Endothelial cell of umbilical vein (primary cell): ENCODE data around the gene C4orf54. TPM values are rescaled to one million over a fixed set of nuclear protein-coding genes. Genes with fewer than 3 reads are reported as not detected.

ENCODE experiments used
- BruUV-seq: library from RNA; stranded (reverse); fragments of 400-500 nt; replicated peaks from 2 replicates; lab custom pipeline; 2021; lab: Mats Ljungman, UMichigan
- CTCF ChIA-PET: fragments of 300-600, 350-600 bp; sonication (Branson Sonifier 250); formaldehyde crosslinking; loops from one replicate; lab custom pipeline; 2021; ENCODE audit warnings: antibody characterized with exemption, inconsistent platforms; lab: Charles Lee
- POLR2A ChIA-PET: fragments of 300-600, 350-600 bp; sonication (Branson Sonifier 250); formaldehyde crosslinking; loops from one replicate; lab custom pipeline; 2021; ENCODE audit warnings: antibody characterized with exemption, inconsistent platforms; lab: Charles Lee
- DNase-seq: peaks from one replicate; pipeline ENCODE4 v3.0.0-alpha.2; 2011; ENCODE audit warnings: low read depth, low spot score
- FAIRE-seq: peaks from 2 replicates; lab custom pipeline; 2011; peaks lifted over from hg19 to GRCh38; lab: Jason Lieb, UNC
- H2AFZ ChIP-seq: 2 replicates; pipeline ENCODE4 v1.6.0; 2012; ENCODE audit warnings: low read depth, low read length, control low read depth, inconsistent platforms
- H3K27ac ChIP-seq: 2 replicates; pipeline ENCODE4 v1.5.1; 2011; ENCODE audit warnings: low read depth, mild to moderate bottlenecking, control low read depth, low read length, moderate library complexity; ENCODE audit not compliant: insufficient read depth
- H3K27me3 ChIP-seq, 2 experiments: 2 replicates each; pipeline versions ENCODE4 v1.6.0 to v1.6.1; 2011; ENCODE audit warnings: low read length in 2 of 2, mixed read lengths in 1 of 2; ENCODE audit not compliant: control insufficient read depth in 2 of 2, insufficient read depth in 2 of 2
- H3K36me3 ChIP-seq, 2 experiments: 2 replicates in 1 of 2; 3 replicates in 1 of 2; pipeline ENCODE4 v1.5.1; 2011; ENCODE audit warnings: low read length in 2 of 2, mild to moderate bottlenecking in 1 of 2, moderate library complexity in 1 of 2; ENCODE audit not compliant: control insufficient read depth in 2 of 2, insufficient read depth in 2 of 2; ENCODE audit errors: extremely low read depth in 1 of 2
- H3K4me1 ChIP-seq: 3 replicates; pipeline ENCODE4 v1.5.1; 2011; ENCODE audit warnings: mild to moderate bottlenecking, low read length; ENCODE audit not compliant: control insufficient read depth, insufficient read depth; ENCODE audit errors: extremely low read depth
- H3K4me2 ChIP-seq: 2 replicates; pipeline ENCODE4 v1.6.1; 2011; ENCODE audit warnings: low read length, control low read depth, mixed read lengths; ENCODE audit not compliant: insufficient read depth
- H3K4me3 ChIP-seq, 3 experiments: fragments of 200-600 bp in 1 of 3; sonication (generic), shearing (Covaris generic) in 1 of 3; replicated peaks in 1 of 3; 2 replicates each; pipeline ENCODE4 v1.5.1; 2011 to 2016; ENCODE audit warnings: control low read depth in 3 of 3, low read length in 3 of 3, mild to moderate bottlenecking in 2 of 3, inconsistent platforms in 1 of 3, low read depth in 1 of 3, moderate library complexity in 1 of 3; ENCODE audit not compliant: insufficient read depth in 1 of 3
- H3K79me2 ChIP-seq: 2 replicates; pipeline ENCODE4 v1.6.0; 2012; ENCODE audit warnings: low read length, inconsistent platforms; ENCODE audit not compliant: control insufficient read depth, insufficient read depth
- H3K9ac ChIP-seq: replicated peaks from 2 replicates; pipeline ENCODE3; 2011; ENCODE audit warnings: low read length, control low read depth; ENCODE audit not compliant: insufficient read depth; ENCODE audit errors: extremely low read depth
- H3K9me1 ChIP-seq: replicated peaks from 3 replicates; pipeline ENCODE4 v1.6.0; 2011; ENCODE audit warnings: mild to moderate bottlenecking, low read length; ENCODE audit not compliant: control insufficient read depth, insufficient read depth; ENCODE audit errors: extremely low read depth
- H3K9me3 ChIP-seq: replicated peaks from 2 replicates; pipeline ENCODE4 v1.5.1; 2012; ENCODE audit warnings: low read length, inconsistent platforms; ENCODE audit not compliant: control insufficient read depth, insufficient read depth
- H4K20me1 ChIP-seq: replicated peaks from 2 replicates; pipeline ENCODE3; 2011; ENCODE audit warnings: mild to moderate bottlenecking, low read length; ENCODE audit not compliant: control insufficient read depth, insufficient read depth; ENCODE audit errors: extremely low read depth
- CTCF ChIP-seq, 2 donors: IDR thresholded peaks; 1 replicate in 1 of 2; 2 replicates in 1 of 2; pipeline ENCODE4 v1.5.1; 2011; ENCODE audit warnings: low read length in 2 of 2, mild to moderate bottlenecking in 2 of 2, moderate library complexity in 2 of 2, control low read depth in 1 of 2, inconsistent platforms in 1 of 2, low read depth in 1 of 2; ENCODE audit not compliant: insufficient read depth in 1 of 2; ENCODE audit errors: extremely low read depth in 1 of 2
- EZH2 ChIP-seq: IDR thresholded peaks from 2 replicates; pipeline ENCODE4 v1.6.1; 2012; ENCODE audit warnings: borderline replicate concordance, low read depth, mild to moderate bottlenecking, moderate library complexity, low read length, inconsistent platforms; ENCODE audit not compliant: severe bottlenecking
- FOS ChIP-seq: IDR thresholded peaks from 2 replicates; pipeline ENCODE4 v1.6.1; 2011; ENCODE audit warnings: mild to moderate bottlenecking, low read length, moderate library complexity, borderline replicate concordance; ENCODE audit not compliant: insufficient read depth
- GATA2 ChIP-seq: IDR thresholded peaks from 2 replicates; pipeline ENCODE4 v1.7.0; 2011; ENCODE audit warnings: low read depth, mild to moderate bottlenecking, moderate library complexity, mixed read lengths, low read length; ENCODE audit not compliant: insufficient read length, insufficient read depth
- JUN ChIP-seq: IDR thresholded peaks from 2 replicates; pipeline ENCODE4 v1.6.1; 2011; ENCODE audit warnings: borderline replicate concordance, low read depth; ENCODE audit not compliant: insufficient read length, insufficient read depth
- MAX ChIP-seq: IDR thresholded peaks from 2 replicates; pipeline ENCODE4 v1.6.1; 2011; ENCODE audit not compliant: insufficient read depth, insufficient read length
- MYC ChIP-seq: IDR thresholded peaks from one replicate; pipeline ENCODE4 v1.6.1; 2011; ENCODE audit warnings: mild to moderate bottlenecking, low read depth, low read length
- POLR2A ChIP-seq: IDR thresholded peaks from 2 replicates; pipeline ENCODE4 v1.6.1; 2012; ENCODE audit warnings: low read depth, mild to moderate bottlenecking, control low read depth, low read length
- POLR2AphosphoS5 ChIP-seq: IDR thresholded peaks from 2 replicates; pipeline ENCODE4 v1.6.1; 2012; ENCODE audit warnings: low read depth, mild to moderate bottlenecking, control low read depth, low read length, moderate library complexity; ENCODE audit not compliant: insufficient read depth
- dilution Hi-C: fragments of 300-500 bp; cut with MboI; formaldehyde crosslinking; loops from one replicate; pipeline ENCODE4 v1.15.0; 2019; ENCODE audit warnings: low sequenced_read_pairs; ENCODE audit not compliant: extremely low pct_ligation_motif_present
- intact Hi-C: fragments of 100-400 bp; cut with micrococcal nuclease; formaldehyde crosslinking; loops from one replicate; pipeline ENCODE4 v1.10.0; 2022
- polyA plus RNA-seq, 4 experiments: library from polyadenylated mRNA; depleted of rRNA in 3 of 4; stranded (reverse) in 3 of 4; unstranded in 1 of 4; fragments of >200 nt; gene quantifications; 2 replicates each; pipeline versions ENCODE4 v1.2.1 to v1.2.3, GENCODE V29; 2011 to 2012; ENCODE audit warnings: missing spikeins in 1 of 4
- total RNA-seq: library from RNA; stranded (reverse); gene quantifications from 2 replicates; pipeline ENCODE4 v1.2.3, GENCODE V29; 2021

Gene C4orf54
- total and polyA plus RNA-seq, 2 donors (not counting 3 experiments of a cell fraction or from before 2014, with no cell fraction given): not detected

GRCh38 chr4:99635601-99636000, 22.0 kb downstream of the C4orf54 start:
- Histone ChIP-seq H3K27ac (no peak overlapping the region), H3K9ac (no peak overlapping the region), H3K79me2 (no peaks in the 10 kb centered on the region), H3K36me3 (no peaks in the 10 kb centered on the region), H3K4me3 (no peak overlapping the region), H4K20me1 (no peaks in the 10 kb centered on the region), H3K9me1 (no peaks in the 10 kb centered on the region), H2AFZ (no peak overlapping the region), H3K4me2 (no peak overlapping the region), H3K4me1 (no peaks in the 10 kb centered on the region), H3K27me3 (no peaks in the 10 kb centered on the region), H3K9me3 (no peaks in the 10 kb centered on the region)
- DNase-seq (no peak), FAIRE-seq (no peak)
- ChIA-PET CTCF (no interaction called here), POLR2A (no interaction called here)
- no peak for TF ChIP-seq FOS
- TF ChIP-seq MYC: no peak
- no peak for TF ChIP-seq EZH2
- no peak for TF ChIP-seq MAX
- TF ChIP-seq JUN: no peak
- BruUV-seq: no TSS peak
- dilution Hi-C loops (no loop called here), intact Hi-C loops (no loop called here)

GRCh38 chr4:99634742-99635360, 22.8 kb downstream of the C4orf54 start:
- Histone ChIP-seq H3K9me3 (no peaks in the 10 kb centered on the region), H3K79me2 (no peaks in the 10 kb centered on the region), H4K20me1 (no peaks in the 10 kb centered on the region), H3K27ac (no peak overlapping the region), H3K9ac (no peak overlapping the region), H3K36me3 (no peaks in the 10 kb centered on the region), H3K4me2 (no peak overlapping the region), H3K27me3 (no peaks in the 10 kb centered on the region), H3K9me1 (no peaks in the 10 kb centered on the region), H2AFZ (no peak overlapping the region), H3K4me3 (no peak overlapping the region), H3K4me1 (no peaks in the 10 kb centered on the region)
- intact Hi-C loops: no loop called here
- dilution Hi-C loops: no loop called here
- BruUV-seq: no TSS peak
- DNase-seq (no peak), FAIRE-seq (no peak)
- ChIA-PET CTCF (no interaction called here), POLR2A (no interaction called here)
- TF ChIP-seq MYC (no peak), JUN (no peak), GATA2 (no peak), CTCF (IDR thresholded peaks at IDR 0.05; ENCODE audit: extremely low read depth in 1 of 2, insufficient read depth in 1 of 2, low read depth in 1 of 2, low read length in 2 of 2) (no peak), POLR2AphosphoS5 (no peak), FOS (no peak), POLR2A (no peak), MAX (no peak), EZH2 (no peak)
